Pancreas (tissue), 10 donors: ENCODE measurements around the gene PROCA1. TPM values are rescaled to one million over a fixed set of nuclear protein-coding genes. Genes with fewer than 3 reads are reported as not detected.

Experiments used
- ATAC-seq, 4 donors: fragments of 200-7000 bp; cut with Tn5 transposase; one replicate each; pipeline versions ENCODE4 v1.8.0 to v1.9.1; 2020; ENCODE audit warnings: mild to moderate bottlenecking in 4 of 4, moderate library complexity in 4 of 4
- DNase-seq, 6 donors: peaks; one replicate each; pipeline ENCODE4 v3.0.0-alpha.2; 2020
- FAIRE-seq: peaks from 2 replicates; lab custom pipeline; 2012; peaks lifted over from hg19 to GRCh38; lab: Jason Lieb, UNC
- H3K27ac ChIP-seq, 4 donors: fragments of 200-600 bp; sonication (generic); 1 replicate in 3 of 4; 2 replicates in 1 of 4; pipeline versions ENCODE4 v1.5.0 to v1.8.0; 2020
- H3K27me3 ChIP-seq, 4 donors: fragments of 200-600 bp; one replicate each; pipeline ENCODE4 v1.8.0; 2021
- H3K36me3 ChIP-seq, 3 donors: fragments of 200-600 bp; sonication (generic) in 1 of 3; one replicate each; pipeline versions ENCODE4 v1.5.0 to v1.8.0; 2020 to 2021
- H3K4me1 ChIP-seq, 3 donors: fragments of 200-600 bp; one replicate each; pipeline ENCODE4 v1.8.0; 2021
- H3K4me3 ChIP-seq, 4 donors: fragments of 200-600 bp; sonication (generic) in 2 of 4; one replicate each; pipeline versions ENCODE4 v1.5.0 to v1.8.0; 2020 to 2021
- H3K9me3 ChIP-seq, 4 donors: fragments of 200-600 bp; one replicate each; pipeline ENCODE4 v1.8.0; 2021
- CTCF ChIP-seq, 4 donors: fragments of 200-600 bp; sonication (generic) in 3 of 4; IDR thresholded peaks; one replicate each; pipeline versions ENCODE4 v1.5.0 to v1.8.0; 2021; ENCODE audit warnings: antibody characterized with exemption in 4 of 4
- WGBS, 2 donors: extraction: QIAGEN DNeasy Blood & Tissue Kit; methylation state at CpG; one replicate each; pipeline ENCODE4 v1.1.7; 2013; 5-methylcytosine and 5-hydroxymethylcytosine counted together
- intact Hi-C, 3 donors: fragments of 100-400 bp; cut with DNase I; formaldehyde crosslinking; loops; one replicate each; pipeline versions ENCODE4 v1.11.1 to v1.14.2; 2022
- polyA plus RNA-seq, 2 donors: library from polyadenylated mRNA; stranded (reverse); fragments of 200-250 nt; gene quantifications; one replicate each; pipeline ENCODE4 v1.2.3, GENCODE V29; 2013
- total RNA-seq, 6 donors: library from RNA; stranded (reverse); fragmentation: NEBNext Ultra II Directional in 4 of 6; extraction: Animal tissue kit (Norgen Biotek cat#: 25700) in 4 of 6; gene quantifications; one replicate each; pipeline versions ENCODE4 v1.2.1 to v1.2.4, GENCODE V29; 2021 to 2023
- donor health status: healthy with polysubstance abuse.
- donor health status: DM: no; HTN: no; CAD: no; lungs with moderate emphysema.
- donor health status: DM: no; HTN: no; CAD: no.
- donor health status: control.
- donor health status: control.
- donor health status: Bipolar disorder and iron deficiency.
- donor health status: DM: yes; HTN: yes; CAD: no.
- donor health status: DM: no; HTN: no; CAD: no.
- donor health status: DM: no; HTN: no; CAD: no.
- donor health status: DM: yes; HTN: yes; CAD: no.

Gene PROCA1
- total and polyA plus RNA-seq, 8 donors: 0.19 to 3.1 (median 0.43) TPM

- Histone ChIP-seq H3K36me3 (peaks cover 2 to 47% (median 43%) of the 10 kb centered on the region in 3 donors), H3K9me3 (no peaks in the 10 kb centered on the region), H3K27ac (no peak overlapping the region), H3K4me3 (no peak overlapping the region), H3K27me3 (no peaks in the 10 kb centered on the region), H3K4me1 (no peaks in the 10 kb centered on the region)
- FAIRE-seq (no peak), ATAC-seq (no peak), DNase-seq (no peak)
- TF ChIP-seq CTCF (IDR thresholded peaks at IDR 0.05): no peak
- intact Hi-C loops: no loop called here
- 81 to 92% methylated on average over 3 of the region's 3 CpGs for WGBS, 2 donors
Measured at GRCh38 chr17:28702752-28703150, 8.9 kb downstream of the PROCA1 start.

- Histone ChIP-seq H3K27me3 (no peaks in the 10 kb centered on the region), H3K9me3 (no peaks in the 10 kb centered on the region), H3K27ac (no peak overlapping the region), H3K36me3 (peaks cover 8 to 53% (median 48%) of the 10 kb centered on the region in 3 donors), H3K4me1 (no peaks in the 10 kb centered on the region), H3K4me3 (no peak overlapping the region)
- DNase-seq: no peak
- TF ChIP-seq CTCF (IDR thresholded peaks at IDR 0.05): no peak
- ATAC-seq: no peak
- no peak for FAIRE-seq
- intact Hi-C loops: no loop called here
- 78 to 81% methylated on average over 10 of the region's 10 CpGs for WGBS, 2 donors
Measured at GRCh38 chr17:28702026-28702751, 9.5 kb downstream of the PROCA1 start.

GRCh38 chr17:28700830-28701492 lies 10.7 kb downstream of the PROCA1 start:
- no peak overlapping the region for H3K27ac ChIP-seq
- no peak for TF ChIP-seq CTCF (IDR thresholded peaks at IDR 0.05)
- FAIRE-seq: no peak
- WGBS, 2 donors: 88 to 95% methylated on average over 10 of the region's 10 CpGs
- no peaks in the 10 kb centered on the region for H3K27me3 ChIP-seq
- no peak for DNase-seq
- no peak for ATAC-seq
- intact Hi-C loops: no loop called here
- peaks cover 9 to 65% (median 54%) of the 10 kb centered on the region in 3 donors for H3K36me3 ChIP-seq
- no peaks in the 10 kb centered on the region for H3K4me1 ChIP-seq
- H3K9me3 ChIP-seq: no peaks in the 10 kb centered on the region
- no peak overlapping the region for H3K4me3 ChIP-seq

- no peak for FAIRE-seq
- WGBS, 2 donors: 82 to 85% methylated on average over 8 of the region's 8 CpGs
- Histone ChIP-seq H3K9me3 (no peaks in the 10 kb centered on the region), H3K4me3 (no peak overlapping the region), H3K36me3 (peaks cover 9 to 72% (median 61%) of the 10 kb centered on the region in 3 donors), H3K27ac (no peak overlapping the region), H3K27me3 (no peaks in the 10 kb centered on the region), H3K4me1 (no peaks in the 10 kb centered on the region)
- no peak for ATAC-seq
- DNase-seq: no peak
- intact Hi-C loops: no loop called here
- TF ChIP-seq CTCF (IDR thresholded peaks at IDR 0.05): no peak
Measured at GRCh38 chr17:28700278-28700677, 11.4 kb downstream of the PROCA1 start.
